Activated B cell treated with CpG ODN at 0.5 μM for 24 hours (primary cell): ENCODE data around the gene HIVEP3. TPM values are rescaled to one million over a fixed set of nuclear protein-coding genes. Genes with fewer than 3 reads are reported as not detected.
A peak's percentile ranks its signal among the peaks of the same experiment; 100 is the strongest.

Experiments used
- ATAC-seq: fragments of 200-7000 bp; cut with Tn5 transposase; one replicate; pipeline ENCODE4 v1.10.0; 2021; ENCODE audit warnings: low read depth, mild to moderate bottlenecking, moderate library complexity
- CTCF ChIA-PET: fragments of 350-600 bp; sonication (Branson Sonifier 250); formaldehyde crosslinking; loops from one replicate; lab custom pipeline; 2021; ENCODE audit warnings: antibody characterized with exemption; lab: Charles Lee
- POLR2A ChIA-PET: fragments of 350-600 bp; sonication (Branson Sonifier 250); formaldehyde crosslinking; loops from one replicate; lab custom pipeline; 2021; ENCODE audit warnings: antibody characterized with exemption; lab: Charles Lee
- DNase-seq: peaks from one replicate; pipeline ENCODE4 v3.0.0; 2022
- H3K27ac Mint-ChIP-seq: one replicate; pipeline ENCODE4 v1.8.0; 2020; ENCODE audit warnings: mixed read lengths
- H3K27me3 Mint-ChIP-seq: one replicate; pipeline ENCODE4 v1.8.0; 2021; ENCODE audit warnings: mixed read lengths
- H3K36me3 Mint-ChIP-seq: one replicate; pipeline ENCODE4 v1.8.0; 2021; ENCODE audit warnings: low read depth, mixed read lengths
- H3K4me1 Mint-ChIP-seq: one replicate; pipeline ENCODE4 v1.8.0; 2021; ENCODE audit warnings: mixed read lengths
- H3K4me3 Mint-ChIP-seq: one replicate; pipeline ENCODE4 v1.8.0; 2020; ENCODE audit warnings: mild to moderate bottlenecking, mixed read lengths
- H3K9me3 Mint-ChIP-seq: one replicate; pipeline ENCODE4 v1.8.0; 2020; ENCODE audit warnings: mixed read lengths
- CTCF ChIP-seq: fragments of 200-600 bp; IDR thresholded peaks from one replicate; pipeline ENCODE4 v1.8.0; 2022; ENCODE audit warnings: antibody characterized with exemption, mild to moderate bottlenecking
- intact Hi-C: fragments of 100-400 bp; cut with micrococcal nuclease; formaldehyde crosslinking; loops from one replicate; pipeline ENCODE4 v1.15.1; 2024
- total RNA-seq: library from RNA; stranded (reverse); gene quantifications from 2 replicates; pipeline ENCODE4 v1.2.3, GENCODE V29; 2022

Gene HIVEP3
- total RNA-seq, 1 donor from 2014 or later, result 14.4 TPM

- intact Hi-C loops, result loop anchor here (5.0 kb wide), 1 partner anchor 63 kb away; no protein-coding TSS in a partner anchor
- no peaks in the 10 kb centered on the region for H3K9me3 Mint-ChIP-seq
- peaks cover 28% of the 10 kb centered on the region for H3K36me3 Mint-ChIP-seq
- no peak overlapping the region for H3K27ac Mint-ChIP-seq
- no peak overlapping the region for H3K4me3 Mint-ChIP-seq
- H3K4me1 Mint-ChIP-seq, result peaks cover 21% of the 10 kb centered on the region
- CTCF ChIA-PET, result interaction anchor here (1.3 to 3.2 kb wide), 4 partner anchors 233 to 595 kb away, joined by 3 to 9 read pairs (median 6); no protein-coding TSS in a partner anchor
- no peak for TF ChIP-seq CTCF
- H3K27me3 Mint-ChIP-seq, result no peaks in the 10 kb centered on the region
- POLR2A ChIA-PET, result no interaction called here
- ATAC-seq (no peak), DNase-seq (no peak)
Measured at GRCh38 chr1:41578712-41579335, 339.9 kb downstream of the HIVEP3 start.

- H3K9me3 Mint-ChIP-seq, result no peaks in the 10 kb centered on the region
- POLR2A ChIA-PET, result interaction anchor here (0.6 to 0.8 kb wide), 2 partner anchors 289 to 759 kb away, joined by 3 to 9 read pairs; no protein-coding TSS in a partner anchor
- intact Hi-C loops, result loop anchor here (5.0 kb wide), 1 partner anchor 66 kb away; no protein-coding TSS in a partner anchor
- no peak overlapping the region for H3K27ac Mint-ChIP-seq
- H3K27me3 Mint-ChIP-seq, result no peaks in the 10 kb centered on the region
- H3K36me3 Mint-ChIP-seq, result peaks cover 25% of the 10 kb centered on the region
- ATAC-seq, result no peak
- CTCF ChIA-PET, result interaction anchor here (1.7 to 5.3 kb wide), 5 partner anchors 61 to 597 kb away, joined by 4 to 71 read pairs (median 30); no protein-coding TSS in a partner anchor
- no peak for DNase-seq
- peaks cover 25% of the 10 kb centered on the region for H3K4me1 Mint-ChIP-seq
- H3K4me3 Mint-ChIP-seq, result no peak overlapping the region
- TF ChIP-seq CTCF, result no peak
Measured at GRCh38 chr1:41576620-41577019, 342.1 kb downstream of the HIVEP3 start.

DNA sequence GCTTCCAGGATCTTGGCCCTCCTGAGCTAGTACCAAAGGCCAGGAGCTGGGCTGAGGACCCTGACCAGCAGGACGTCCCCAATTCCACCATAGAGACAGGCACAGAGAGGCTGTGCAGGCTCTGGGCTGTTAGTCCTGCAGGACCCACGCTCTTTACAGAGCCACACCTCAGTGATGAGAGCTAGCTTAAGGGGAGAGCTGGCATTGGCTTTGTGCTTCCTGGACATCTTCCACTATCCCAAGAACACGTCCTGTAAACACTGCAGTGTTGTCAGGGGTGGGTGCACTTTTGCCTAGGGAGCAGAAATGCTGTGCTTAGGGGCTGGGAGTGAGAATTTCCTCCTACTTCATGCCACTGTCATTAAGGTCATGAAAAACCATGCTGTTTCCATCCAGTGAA is 342.5 kb downstream of the HIVEP3 start:
- ATAC-seq, result no peak

GRCh38 chr1:41574842-41575241 is 343.9 kb downstream of the HIVEP3 start:
- TF ChIP-seq CTCF, result no peak
- H3K4me1 Mint-ChIP-seq, result peaks cover 23% of the 10 kb centered on the region
- peaks cover 24% of the 10 kb centered on the region for H3K36me3 Mint-ChIP-seq
- H3K27me3 Mint-ChIP-seq, result no peaks in the 10 kb centered on the region
- POLR2A ChIA-PET, result interaction anchor here (0.6 to 1.5 kb wide), 7 partner anchors 98 to 317 kb away, joined by 3 to 6 read pairs (median 4); no protein-coding TSS in a partner anchor
- no peak overlapping the region for H3K4me3 Mint-ChIP-seq
- DNase-seq, result no peak
- intact Hi-C loops, result loop anchor here (1.0 to 5.0 kb wide), 11 partner anchors 59 to 598 kb away; no protein-coding TSS in a partner anchor
- no peaks in the 10 kb centered on the region for H3K9me3 Mint-ChIP-seq
- no peak overlapping the region for H3K27ac Mint-ChIP-seq
- CTCF ChIA-PET, result interaction anchor here (0.6 to 5.3 kb wide), 26 partner anchors 8 to 599 kb away, joined by 3 to 71 read pairs (median 5); no protein-coding TSS in a partner anchor
- ATAC-seq, result peak; percentile 36

More for the DNA sequence above, 342.5 kb downstream of the HIVEP3 start:
- Mint-ChIP-seq H3K27ac (no peak overlapping the region), H3K27me3 (no peaks in the 10 kb centered on the region), H3K9me3 (no peaks in the 10 kb centered on the region), H3K36me3 (peaks cover 29% of the 10 kb centered on the region), H3K4me1 (peaks cover 25% of the 10 kb centered on the region), H3K4me3 (no peak overlapping the region)
- no peak for DNase-seq
- ChIA-PET CTCF (interaction anchor here (1.0 to 5.3 kb wide), 6 partner anchors 9 to 597 kb away, joined by 3 to 71 read pairs (median 32); no protein-coding TSS in a partner anchor), POLR2A (interaction anchor here (0.6 to 0.8 kb wide), 2 partner anchors 289 to 759 kb away, joined by 3 to 9 read pairs; no protein-coding TSS in a partner anchor)
- intact Hi-C loops, result loop anchor here (5.0 kb wide), 1 partner anchor 66 kb away; no protein-coding TSS in a partner anchor
- no peak for TF ChIP-seq CTCF
